ENCODE measurements around the gene BMPR1B. TPM values are rescaled to one million over a fixed set of nuclear protein-coding genes. Genes with fewer than 3 reads are reported as not detected.

Gene BMPR1B
- total and polyA plus RNA-seq, 12 donors = 0.04 to 7.8 (median 2.5) TPM

GRCh38 chr4:95080969-95081368 lies 323.2 kb downstream of the BMPR1B start:
- no peak overlapping the region for H3K4me3 ChIP-seq
- TF ChIP-seq CTCF (IDR thresholded peaks at IDR 0.05) = no peak
- no peak overlapping the region for H3K27ac ChIP-seq
- DNase-seq (no peak), ATAC-seq (no peak)
- no peaks in the 10 kb centered on the region for H3K4me1 ChIP-seq
- H3K9me3 ChIP-seq = no peaks in the 10 kb centered on the region
- 85% methylated on average over 3 of the region's 3 CpGs for WGBS, 2 donors
- intact Hi-C loops (cut with DNase I) = no loop called here
- H3K36me3 ChIP-seq = no peaks in the 10 kb centered on the region
- H3K27me3 ChIP-seq = no peaks in the 10 kb centered on the region

GRCh38 chr4:95084584-95084983 lies 326.8 kb downstream of the BMPR1B start:
- no peaks in the 10 kb centered on the region for H3K9me3 ChIP-seq
- H3K27ac ChIP-seq = no peak overlapping the region
- ATAC-seq (no peak), DNase-seq (no peak)
- H3K36me3 ChIP-seq = no peaks in the 10 kb centered on the region
- no peak overlapping the region for H3K4me3 ChIP-seq
- no peaks in the 10 kb centered on the region for H3K27me3 ChIP-seq
- intact Hi-C loops (cut with DNase I) = no loop called here
- TF ChIP-seq CTCF (IDR thresholded peaks at IDR 0.05) = no peak
- H3K4me1 ChIP-seq = no peaks in the 10 kb centered on the region
- 75 to 93% methylated on average over 3 of the region's 3 CpGs for WGBS, 2 donors

GRCh38 chr4:95085124-95085833 lies 327.5 kb downstream of the BMPR1B start:
- H3K4me1 ChIP-seq = no peaks in the 10 kb centered on the region
- no peaks in the 10 kb centered on the region for H3K9me3 ChIP-seq
- intact Hi-C loops (cut with DNase I) = no loop called here
- no peaks in the 10 kb centered on the region for H3K27me3 ChIP-seq
- DNase-seq = no peak
- no peak for TF ChIP-seq CTCF (IDR thresholded peaks at IDR 0.05)
- ATAC-seq = no peak
- 66 to 72% methylated on average over 7 of the region's 7 CpGs for WGBS, 2 donors
- H3K27ac ChIP-seq = no peak overlapping the region
- H3K36me3 ChIP-seq = no peaks in the 10 kb centered on the region
- no peak overlapping the region for H3K4me3 ChIP-seq

GRCh38 chr4:95086551-95086950 lies 328.8 kb downstream of the BMPR1B start:
- Histone ChIP-seq H3K4me3 (no peak overlapping the region), H3K9me3 (no peaks in the 10 kb centered on the region), H3K4me1 (peaks cover 0 to 2% (median 0%) of the 10 kb centered on the region in 9 donors), H3K36me3 (no peaks in the 10 kb centered on the region), H3K27ac (no peak overlapping the region), H3K27me3 (no peaks in the 10 kb centered on the region)
- WGBS, 2 donors = 86 to 98% methylated on average over 1 of the region's 1 CpG
- no peak for TF ChIP-seq CTCF (IDR thresholded peaks at IDR 0.05)
- ATAC-seq (no peak), DNase-seq (no peak)
- intact Hi-C loops (cut with DNase I) = no loop called here
